ENCODE data around the gene PBX1. TPM values are rescaled to one million over a fixed set of nuclear protein-coding genes. Genes with fewer than 3 reads are reported as not detected.

Gene PBX1
- total and polyA plus RNA-seq, 2 of the 4 experiments (the other 2 are of a cell fraction): 13.9 to 17.9 TPM

GRCh38 chr1:164733734-164734133 lies 174.8 kb downstream of the PBX1 start:
- BruUV-seq (replicated peaks): no TSS peak
- H3K27ac ChIP-seq (ENCODE audit: insufficient read depth, low read length): no peak overlapping the region
- H3K9me3 ChIP-seq (ENCODE audit: control insufficient read depth, insufficient read depth, low read length): no peaks in the 10 kb centered on the region
- no peak overlapping the region for H3K9ac ChIP-seq (ENCODE audit: low read depth, low read length)
- peaks cover 7% of the 10 kb centered on the region for H3K4me1 ChIP-seq (ENCODE audit: control insufficient read depth, insufficient read depth, low read length)
- H3K9me1 ChIP-seq (ENCODE audit: insufficient read depth, low read length): no peaks in the 10 kb centered on the region
- in situ Hi-C loops (cut with MboI; ENCODE audit: low sequenced_read_pairs): no loop called here
- no peak overlapping the region for H3K14ac ChIP-seq (replicated peaks; ENCODE audit: low read depth, low read length)
- H2BK20ac ChIP-seq (ENCODE audit: low read depth, low read length): no peak overlapping the region
- intact Hi-C loops (cut with micrococcal nuclease): no loop called here
- no peak for ATAC-seq (ENCODE audit: low read depth)
- no peaks in the 10 kb centered on the region for H3K27me3 ChIP-seq (ENCODE audit: control insufficient read depth, insufficient read depth, low read length)
- H3K4me3 ChIP-seq (ENCODE audit: insufficient read depth, low read depth, low read length): no peak overlapping the region
- no CpG with 5 or more reads among the region's 4 CpGs for WGBS, 2 experiments (ENCODE audit: extremely low coverage in 2 of 2, insufficient read length in 1 of 2)
- no peak overlapping the region for H3K18ac ChIP-seq (ENCODE audit: low read depth, low read length)
- no peak overlapping the region for H2BK120ac ChIP-seq (ENCODE audit: low read depth, low read length)
- no peak overlapping the region for H3K56ac ChIP-seq (ENCODE audit: extremely low read depth, insufficient read depth, low read length)
- H3K79me1 ChIP-seq (ENCODE audit: low read depth in 1 of 2, low read length in 2 of 2): 0 out of 4 replicates have a peak, but pooled peaks cover 5 to 9% of the 10 kb centered on the region in 2 experiments
- TF ChIP-seq RCOR1 (IDR thresholded peaks at IDR 0.05; ENCODE audit: insufficient replicate concordance, low read length) (no peak), MAFK (IDR thresholded peaks at IDR 0.05; ENCODE audit: low read depth, low read length) (peak; percentile 95)
- H2BK15ac ChIP-seq (ENCODE audit: low read depth, low read length): no peak overlapping the region
- no peak overlapping the region for H3K23ac ChIP-seq (ENCODE audit: low read depth, low read length)
- POLR2A ChIA-PET (ENCODE audit: unreplicated experiment): no interaction called here
- no peak overlapping the region for H2AK9ac ChIP-seq (replicated peaks; ENCODE audit: low read depth, low read length, poor library complexity)
- CTCF ChIA-PET: interaction anchor here (0.6 kb wide), 1 partner anchor 8 kb away, joined by 3 read pairs; no protein-coding TSS in a partner anchor
- H3K4ac ChIP-seq (ENCODE audit: low read depth, low read length): no peak overlapping the region
- H4K5ac ChIP-seq (ENCODE audit: low read depth, low read length): no peak overlapping the region
- H4K20me1 ChIP-seq (ENCODE audit: insufficient read depth, low read length): no peaks in the 10 kb centered on the region
- H2BK5ac ChIP-seq (ENCODE audit: low read depth, low read length, poor library complexity, severe bottlenecking): no peak overlapping the region
- no peak overlapping the region for H3K4me2 ChIP-seq (ENCODE audit: low read depth, low read length)
- dilution Hi-C loops (cut with HindIII; ENCODE audit: low sequenced_read_pairs, unreplicated experiment): no loop called here
- DNase-seq: no peak
- no peaks in the 10 kb centered on the region for H3K36me3 ChIP-seq (ENCODE audit: control insufficient read depth, insufficient read depth, low read length)
- H2AK5ac ChIP-seq (ENCODE audit: low read depth, low read length): no peak overlapping the region
- H4K91ac ChIP-seq (ENCODE audit: insufficient read depth, low read depth, low read length): no peak overlapping the region
- no peak overlapping the region for H4K8ac ChIP-seq (ENCODE audit: low read depth in 2 of 2, low read length in 2 of 2)
- H2AFZ ChIP-seq (replicated peaks; ENCODE audit: low read length, poor library complexity): no peak overlapping the region
